GM21381 (cell line): ENCODE results near the gene CCL19.
A peak's percentile ranks its signal among the peaks of the same experiment; 100 is the strongest.
"Not testable (repeated sequence)": the region's sequence is repeated elsewhere in the genome, so short reads cannot be mapped to it uniquely, and the experiment has no call there.

Experiments used
- ATAC-seq: cut with Tn5 transposase; IDR thresholded peaks from one replicate; pipeline ENCODE4 v1.9.1; 2021; ENCODE audit warnings: mild to moderate bottlenecking, moderate library complexity; ENCODE audit not compliant: unreplicated experiment

Gene CCL19

DNA sequence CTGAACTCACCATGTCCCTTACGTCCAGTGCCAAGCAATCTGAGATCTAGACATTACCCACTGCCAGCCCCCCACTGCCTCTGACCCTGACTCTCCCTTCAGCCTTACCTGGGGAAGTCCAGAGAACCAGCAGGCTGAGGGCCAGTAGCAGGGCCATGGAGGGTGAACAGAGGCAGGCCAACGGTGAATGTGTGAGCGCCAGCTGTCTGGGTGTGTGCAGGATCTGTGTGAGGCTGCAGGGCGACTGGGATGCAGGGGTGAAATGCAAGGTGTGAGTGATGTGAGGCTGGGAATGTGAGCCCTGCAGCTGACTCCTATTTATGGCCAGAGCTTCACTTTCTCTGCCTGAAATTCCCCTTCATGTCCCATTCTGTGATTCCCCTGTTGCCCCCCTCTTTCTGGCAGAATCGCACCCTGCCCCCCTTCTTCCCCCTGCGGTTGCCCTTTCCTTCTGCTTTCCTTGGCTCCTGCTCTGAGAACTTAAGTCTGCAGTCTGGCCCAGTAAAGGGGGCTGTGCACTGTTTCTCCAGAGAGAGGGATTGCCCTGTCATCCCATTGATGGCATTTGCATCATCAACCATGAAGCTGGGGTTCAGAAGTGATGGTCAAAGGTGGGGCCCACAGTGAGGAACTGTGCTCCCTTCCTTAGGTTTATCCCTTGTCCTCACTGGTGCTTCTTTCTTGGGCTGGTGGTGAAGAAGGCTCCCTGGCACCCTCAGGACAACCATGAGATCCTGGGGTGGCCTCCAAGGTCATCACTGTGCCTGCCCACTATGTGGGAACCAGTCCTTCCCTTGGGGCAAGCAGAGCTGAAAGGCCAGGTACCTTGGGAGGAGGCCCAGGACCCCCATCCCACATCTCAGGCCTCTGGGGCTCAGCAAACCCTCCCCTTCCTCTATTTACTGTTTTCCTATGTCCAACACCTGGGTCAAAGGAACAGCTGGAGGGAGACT, at the start of gene CCL19:
Gene CCL19, minus strand, starts transcription at position 294 of the 953 bp plus-strand sequence. Its CDS starts 137 bp downstream, at position 157.
- ATAC-seq, result no peak

DNA sequence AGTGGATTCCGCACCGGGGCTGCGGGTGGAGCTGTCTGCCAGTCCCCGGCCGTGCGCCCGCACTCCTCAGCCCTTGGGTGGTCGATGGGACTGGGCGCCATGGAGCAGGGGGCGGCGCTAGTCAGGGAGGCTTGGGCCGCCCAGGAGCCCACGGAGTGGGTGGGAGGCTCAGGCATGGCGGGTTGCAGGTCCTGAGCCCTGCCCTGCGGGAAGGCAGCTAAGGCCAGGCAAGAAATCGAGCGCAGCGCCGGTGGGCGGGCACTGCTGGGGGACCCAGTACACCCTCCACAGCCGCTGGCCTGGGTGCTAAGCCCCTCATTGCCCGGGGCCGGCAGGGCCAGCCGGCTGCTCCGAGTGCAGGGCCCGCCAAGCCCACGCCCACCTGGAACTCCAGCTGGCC, 49.1 kb upstream of the CCL19 start:
- ATAC-seq, result not testable (repeated sequence)

DNA sequence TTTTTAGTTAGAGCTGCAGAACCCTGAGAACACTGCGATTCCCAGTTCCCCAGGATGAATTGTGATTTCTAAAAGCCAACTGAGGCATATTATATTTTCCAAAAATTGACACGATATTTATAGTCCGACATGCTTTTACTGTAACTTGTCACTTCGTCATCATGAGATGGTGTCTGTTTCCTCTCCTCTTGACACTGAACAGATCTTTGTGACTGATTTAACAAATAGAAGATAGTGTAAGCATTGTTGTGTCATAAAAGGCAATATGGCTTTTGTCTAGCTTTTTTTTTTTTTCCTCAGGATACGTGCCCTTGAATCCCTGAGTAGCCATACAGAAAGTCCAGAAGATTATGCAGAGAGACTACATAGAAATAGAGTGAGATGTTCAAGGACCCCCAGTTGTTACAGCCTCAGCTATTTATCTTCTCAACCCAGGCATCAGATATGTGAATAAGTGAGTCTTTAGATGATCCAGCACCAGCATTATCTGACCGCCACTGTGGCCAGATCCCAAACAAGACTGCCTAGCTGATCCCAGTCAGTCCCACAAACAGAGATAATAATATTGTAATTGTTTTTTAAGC, 46.7 kb upstream of the CCL19 start:
- ATAC-seq, result no peak

DNA sequence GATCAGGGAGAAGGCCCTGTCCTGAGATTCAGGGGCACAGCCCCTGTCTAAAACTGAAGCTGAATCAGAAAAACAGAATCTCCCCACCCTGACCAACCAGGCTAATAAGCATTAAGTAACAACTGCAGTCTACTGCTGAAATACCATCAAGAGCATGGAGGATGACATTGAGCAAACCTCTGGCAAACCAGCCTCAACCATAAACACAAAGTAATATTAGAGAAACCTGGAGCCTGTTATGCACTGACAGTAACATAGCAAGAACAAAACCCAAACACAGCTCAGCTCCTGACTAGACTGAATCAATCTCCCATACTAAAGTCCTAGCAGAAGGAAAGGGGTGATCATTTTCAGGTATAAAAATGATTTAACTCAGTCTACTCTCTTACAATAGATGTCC, 43.6 kb upstream of the CCL19 start:
- ATAC-seq, result no peak

DNA sequence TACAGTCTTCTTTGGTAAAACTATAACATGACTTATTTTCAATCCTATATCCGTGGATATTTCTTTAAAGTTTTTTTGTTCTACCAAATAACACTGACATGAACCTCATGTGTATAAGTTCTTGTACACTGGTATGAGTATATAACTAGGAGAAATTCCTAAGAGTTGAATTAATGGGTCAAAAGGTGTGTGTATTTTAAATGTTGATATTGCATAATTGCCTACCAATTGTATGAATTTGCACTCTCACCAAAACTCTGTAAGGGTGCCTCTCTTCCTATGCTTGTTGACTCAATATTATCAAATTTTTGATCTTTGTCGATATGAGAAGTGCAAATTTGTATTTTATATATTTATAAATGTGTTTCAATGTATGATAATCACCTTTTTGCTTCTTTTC, 41.8 kb upstream of the CCL19 start:
- no peak for ATAC-seq

DNA sequence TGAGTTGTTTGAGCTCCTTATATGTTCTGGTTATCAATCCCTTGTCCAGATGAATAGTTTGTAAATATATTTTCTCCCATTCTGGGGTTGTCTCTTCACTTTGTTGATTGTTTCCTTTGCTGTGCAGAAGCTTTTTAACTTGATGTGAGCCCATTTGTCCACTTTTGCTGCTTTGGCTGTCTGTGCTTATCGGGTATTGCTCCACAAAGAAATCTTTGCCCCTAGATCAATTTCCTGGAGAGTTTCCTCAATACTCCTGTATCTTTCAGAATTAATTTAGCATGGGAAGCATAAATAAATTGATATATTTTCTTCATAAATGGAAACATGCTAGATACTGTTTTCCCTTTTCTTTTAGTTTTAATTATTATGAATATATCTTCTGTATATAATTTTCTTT, 41.4 kb upstream of the CCL19 start:
- no peak for ATAC-seq

DNA sequence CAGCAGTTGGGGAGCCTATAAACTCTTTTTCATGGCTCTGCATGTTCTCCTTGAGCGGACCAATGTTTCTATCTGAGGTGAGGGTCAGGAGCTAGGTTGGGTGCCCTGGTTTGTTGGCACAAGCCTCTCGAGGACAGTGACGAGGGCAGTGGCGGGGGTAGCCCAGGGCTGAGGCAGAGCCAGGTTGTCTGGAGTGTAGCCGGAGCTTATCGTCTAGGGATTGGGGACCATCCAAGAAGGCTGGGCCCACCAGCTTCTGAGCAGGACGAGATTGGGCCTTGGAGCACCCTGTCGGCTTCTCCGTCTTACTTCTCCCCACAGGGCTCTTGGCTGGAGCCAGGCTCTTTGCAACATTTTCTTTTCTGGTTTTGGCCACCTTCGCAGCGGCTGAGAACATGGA, 32.1 kb upstream of the CCL19 start:
- ATAC-seq, result no peak

DNA sequence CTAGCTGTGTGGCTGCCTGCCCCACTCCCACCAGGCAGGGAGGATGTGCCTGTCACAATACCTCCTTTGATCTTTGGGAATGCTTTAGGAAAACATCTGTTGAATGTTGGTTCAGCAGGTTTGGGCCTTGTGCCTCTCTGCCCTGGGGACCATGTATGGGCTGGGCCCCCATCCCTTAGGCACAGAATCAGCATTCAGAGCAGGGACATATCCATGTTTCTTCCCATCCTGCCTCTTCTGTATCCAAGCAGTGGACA, 28.6 kb upstream of the CCL19 start:
- not testable (repeated sequence) for ATAC-seq

DNA sequence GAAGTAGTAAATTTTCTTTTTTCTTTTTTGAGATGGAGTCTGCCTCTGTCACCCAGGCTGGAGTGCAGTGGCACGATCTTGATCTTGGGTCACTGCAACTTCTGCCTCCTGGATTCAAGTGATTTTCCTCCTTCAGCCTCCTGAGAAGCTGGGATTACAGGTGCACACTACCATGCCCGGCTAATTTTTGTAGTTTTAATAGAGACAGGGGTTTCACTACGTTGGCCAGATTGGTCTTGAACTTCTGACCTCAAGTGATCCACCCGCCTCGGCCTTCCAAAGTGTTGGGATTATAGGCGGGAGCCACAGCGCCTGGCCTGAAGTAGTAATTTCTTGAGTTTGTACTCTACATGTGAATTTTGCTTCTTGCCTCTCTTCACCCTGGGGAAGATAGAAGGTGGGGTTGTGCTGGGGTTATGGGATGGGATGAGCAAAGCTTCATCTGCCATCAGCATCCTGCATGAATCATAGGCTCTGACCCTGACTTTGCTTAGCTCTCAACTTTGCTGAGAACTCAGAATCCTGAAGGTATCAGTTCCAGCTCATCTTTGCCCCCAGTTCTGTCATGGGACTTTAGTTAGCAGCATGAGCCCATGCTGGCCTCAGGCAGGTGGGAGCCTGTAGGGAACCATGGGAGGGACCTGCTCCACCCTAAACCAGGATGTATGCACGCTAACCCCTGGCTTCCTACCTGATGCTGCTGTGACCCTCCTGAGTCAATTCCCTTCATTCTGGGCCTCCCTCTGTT, 28.1 kb upstream of the CCL19 start:
- no peak for ATAC-seq

DNA sequence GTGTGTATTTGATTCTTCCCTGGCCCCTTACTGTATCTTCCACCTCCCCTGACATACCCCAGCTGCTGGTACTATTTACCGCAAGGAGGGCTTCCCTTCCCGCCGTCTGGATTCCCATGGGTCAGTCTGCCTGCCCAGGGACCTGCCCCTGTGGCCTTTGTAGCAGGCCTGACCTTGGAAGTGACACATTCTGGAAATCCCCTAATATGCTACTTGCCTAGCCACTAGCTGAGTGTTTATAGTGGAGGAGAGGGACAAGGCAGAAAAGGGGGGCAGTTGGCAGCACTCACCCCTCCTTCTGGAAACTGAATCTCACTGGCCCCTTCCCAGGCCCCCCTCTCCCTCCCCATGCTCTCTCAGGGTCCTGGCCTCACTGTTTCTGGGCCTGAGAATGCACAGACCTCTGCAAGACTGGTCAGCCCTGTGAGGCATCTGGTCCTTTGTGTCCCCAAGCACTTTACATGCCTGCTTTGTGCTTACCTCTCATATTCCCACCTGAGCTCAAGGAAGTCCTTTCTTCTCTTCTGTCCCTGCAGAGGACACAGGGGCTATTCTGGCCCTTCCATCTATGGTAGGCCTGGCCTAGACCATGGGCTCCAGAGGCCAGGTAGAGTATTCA, 27.0 kb upstream of the CCL19 start:
- ATAC-seq, result no peak

DNA sequence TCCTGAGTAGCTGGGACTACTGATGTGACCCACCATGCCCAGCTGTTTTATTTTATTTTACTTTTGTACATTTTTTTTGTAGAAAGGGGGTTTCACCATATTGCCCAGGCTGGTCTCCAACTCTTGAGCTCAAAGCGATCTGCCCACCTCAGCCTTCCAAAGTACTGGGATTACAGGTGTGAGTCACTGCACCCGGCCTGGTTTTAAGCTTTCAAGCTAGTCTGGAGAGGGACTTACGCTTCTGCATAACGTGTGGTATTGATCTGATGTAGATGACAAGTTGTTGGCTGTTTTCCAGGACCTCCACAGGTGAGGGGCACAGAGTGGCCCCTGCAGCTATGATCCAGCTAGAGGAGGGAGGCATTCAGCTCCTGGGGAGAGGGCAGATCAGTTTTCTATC, 25.6 kb upstream of the CCL19 start:
- no peak for ATAC-seq

DNA sequence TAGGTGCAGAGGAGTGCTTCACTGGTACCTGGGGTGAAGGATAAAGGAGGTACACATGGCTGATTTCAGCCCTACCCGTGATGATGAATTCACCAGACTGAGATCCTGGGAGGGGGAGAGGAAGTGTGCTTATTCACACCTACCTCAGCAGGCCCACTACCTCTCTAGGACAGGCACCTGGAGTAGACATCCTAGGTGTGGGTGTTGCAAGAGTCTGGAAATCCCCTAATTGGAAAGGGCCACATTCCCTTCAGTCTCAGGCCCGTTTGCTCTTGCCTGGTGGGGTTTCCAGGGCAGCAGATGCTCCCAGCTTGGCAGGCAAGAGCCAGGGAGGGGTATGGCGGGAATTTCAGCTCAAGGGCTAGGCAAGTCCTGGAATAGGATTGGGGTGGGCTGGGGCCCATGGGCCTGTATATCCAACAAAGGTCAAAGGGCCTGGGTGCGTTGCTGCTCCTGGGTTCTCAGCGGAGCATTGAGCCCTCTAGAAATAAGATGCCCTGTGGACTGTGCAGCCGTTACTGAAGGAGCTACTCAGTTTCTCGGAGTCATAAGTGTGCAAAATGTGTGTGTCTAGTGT, 24.7 kb upstream of the CCL19 start:
- ATAC-seq, result no peak

DNA sequence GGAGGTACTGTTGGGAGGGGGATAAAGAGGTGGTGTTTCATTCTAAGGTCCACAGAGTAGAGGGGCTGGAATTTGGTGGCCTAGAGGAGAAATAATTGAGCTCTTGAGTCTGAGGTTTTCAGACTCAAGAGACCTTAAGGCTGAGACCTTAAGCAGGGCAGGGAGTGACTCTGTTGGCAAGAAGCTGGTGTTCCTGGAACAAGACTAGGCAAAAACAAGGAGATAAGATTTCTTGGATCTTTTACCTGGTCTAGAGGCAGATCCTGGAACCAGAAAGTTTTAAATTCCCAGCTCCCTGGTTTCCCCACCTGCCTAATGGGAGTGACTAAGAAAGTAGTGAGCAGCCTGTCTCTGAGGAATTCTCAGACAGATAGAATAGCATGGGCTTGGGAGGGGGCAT, 22.9 kb upstream of the CCL19 start:
- ATAC-seq, result no peak

DNA sequence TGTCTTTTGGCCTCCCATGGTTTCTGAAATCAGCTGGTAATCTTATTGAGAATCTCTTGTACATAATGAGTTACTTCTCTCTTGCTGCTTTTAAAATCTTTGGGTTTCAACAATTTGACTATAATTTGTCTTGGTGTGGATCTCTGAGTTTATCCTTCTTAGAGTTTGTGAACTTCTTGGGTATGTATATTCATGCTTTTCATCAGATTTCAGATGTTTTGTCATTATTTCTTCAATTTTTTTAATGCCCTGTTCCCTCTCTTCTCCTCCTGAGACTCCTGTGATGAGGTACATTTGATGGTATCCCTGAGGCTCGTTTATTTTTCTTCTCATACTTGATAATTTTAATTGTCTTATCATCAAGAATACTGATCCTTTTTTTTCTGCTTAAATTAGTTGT, 21.1 kb upstream of the CCL19 start:
- no peak for ATAC-seq

DNA sequence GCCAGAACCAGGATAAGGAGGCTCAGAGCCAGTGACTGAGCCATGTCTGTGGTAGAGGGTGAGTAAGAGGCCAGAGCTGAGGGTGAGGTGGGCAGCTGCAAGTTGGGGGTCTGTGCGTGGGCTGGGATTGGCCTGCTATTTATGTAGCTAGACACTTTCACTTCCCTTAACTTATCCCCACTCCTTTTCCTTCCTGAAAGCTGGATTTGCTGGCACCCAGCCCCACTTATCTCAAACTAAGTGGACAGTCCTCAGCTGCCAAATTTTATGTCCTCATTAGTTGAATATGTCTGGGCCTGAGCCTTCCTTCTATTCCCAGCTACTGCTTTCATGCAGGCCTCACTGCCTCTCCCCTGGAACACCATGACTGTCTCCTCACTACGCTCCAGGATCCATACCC, 18.9 kb upstream of the CCL19 start, which contains the start of gene CCL21:
Gene CCL21, minus strand, starts transcription at position 114 of the 400 bp plus-strand sequence. Its CDS starts 70 bp downstream, at position 44.
- no peak for ATAC-seq

DNA sequence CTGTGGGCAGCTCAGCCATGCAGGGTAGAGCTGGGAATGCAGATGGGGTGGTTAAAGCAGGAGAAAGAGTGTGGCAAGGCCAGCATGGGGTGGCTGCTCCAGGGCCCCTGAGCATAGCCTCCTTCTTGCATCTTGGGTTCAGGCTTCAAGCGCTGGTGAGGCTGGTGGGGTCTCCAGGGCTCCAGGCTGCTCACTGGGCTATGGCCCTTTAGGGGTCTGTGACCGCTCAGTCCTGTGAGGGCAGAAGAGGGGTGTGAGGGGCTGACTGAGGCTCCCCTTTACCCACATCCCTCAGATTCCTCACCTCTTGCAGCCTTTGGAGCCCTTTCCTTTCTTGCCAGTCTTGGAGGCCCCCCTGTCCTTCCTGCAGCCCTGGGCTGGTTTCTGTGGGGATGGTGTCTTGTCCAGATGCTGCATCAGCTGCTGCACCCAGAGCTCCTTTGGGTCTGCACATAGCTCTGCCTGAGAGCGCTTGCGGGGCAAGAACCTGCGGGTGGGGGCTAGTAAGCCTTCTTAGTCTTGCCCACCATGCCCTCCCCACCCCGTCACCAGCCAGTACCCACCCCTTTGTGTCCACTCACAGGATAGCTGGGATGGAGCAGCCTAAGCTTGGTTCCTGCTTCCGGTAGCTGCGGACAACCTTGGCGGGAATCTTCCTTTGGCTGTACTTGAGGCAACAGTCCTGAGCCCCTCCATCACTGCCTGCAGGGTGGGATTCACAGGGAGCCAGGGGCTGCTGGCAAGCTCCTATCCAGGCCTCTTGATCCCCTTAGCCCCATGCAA, 18.3 kb upstream of the CCL19 start:
- ATAC-seq, result no peak

DNA sequence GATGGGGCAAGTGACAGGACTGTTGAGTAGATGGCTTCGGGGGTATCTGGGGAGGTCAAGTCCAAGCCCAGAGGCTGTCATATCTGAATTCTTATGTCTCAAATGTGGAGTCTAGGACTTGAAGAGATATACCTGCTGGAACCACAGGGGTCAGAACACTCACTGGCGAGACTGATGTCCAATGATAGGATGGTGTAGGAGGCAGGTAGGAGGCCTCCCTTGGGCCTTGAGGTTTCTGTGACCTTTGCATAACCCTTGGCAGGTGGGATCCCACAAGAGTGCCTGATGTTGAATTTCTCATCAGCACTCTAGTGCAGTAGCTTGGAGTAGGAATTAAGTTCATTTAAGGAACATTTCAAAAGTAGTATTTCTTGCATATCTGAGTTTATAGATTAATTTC, 16.1 kb upstream of the CCL19 start:
- ATAC-seq, result no peak

DNA sequence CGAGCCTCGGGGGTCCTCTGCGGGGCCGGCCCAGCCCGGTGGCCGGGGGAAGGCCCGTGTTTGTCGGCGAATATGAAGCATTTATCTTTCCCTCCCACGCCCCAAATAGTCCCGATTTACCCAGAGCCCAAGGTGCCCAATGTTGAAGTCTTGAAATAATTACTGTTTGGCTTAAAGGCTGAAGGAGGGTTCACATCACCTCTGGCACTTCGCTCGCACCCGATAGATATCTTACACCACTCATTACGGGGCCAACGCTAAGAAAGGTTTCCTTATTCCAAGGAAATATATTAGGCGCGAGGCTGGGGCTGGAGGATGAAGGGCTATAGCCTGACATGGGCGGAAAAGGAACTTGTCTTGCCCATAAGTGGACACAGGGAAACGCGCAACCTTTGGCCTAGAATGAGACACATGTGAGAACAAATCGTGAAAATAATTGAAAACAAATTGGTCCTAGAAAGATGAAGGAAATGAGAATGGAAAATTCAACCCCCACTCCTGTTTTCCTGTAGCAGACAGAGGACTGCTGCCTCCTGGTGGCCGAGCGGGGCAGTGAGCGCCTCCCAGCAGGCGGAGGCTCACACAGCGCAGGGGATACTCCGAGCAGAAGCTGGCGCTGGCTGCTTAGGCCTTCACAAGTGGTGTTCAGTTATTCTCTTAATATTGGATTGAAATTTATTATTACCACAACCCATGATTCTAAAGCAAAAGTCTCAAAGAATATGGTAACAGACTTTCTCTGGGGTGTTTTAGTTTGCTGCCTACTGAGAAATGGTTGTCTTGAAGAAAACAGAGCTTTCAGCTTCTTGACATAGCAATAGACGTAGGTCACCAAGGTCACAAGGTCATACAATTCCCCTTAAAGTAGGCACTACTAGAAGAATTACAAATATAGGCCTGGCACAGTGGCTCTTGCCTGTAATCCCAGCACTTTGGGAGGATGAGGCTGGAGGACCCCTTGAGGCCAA, 11.0 kb upstream of the CCL19 start:
- peak; percentile 73 for ATAC-seq
